Stimulated activated CD8-positive, alpha-beta memory T cell treated with anti-CD3 and anti-CD28 coated beads, Interleukin-12 subunit alpha, Interleukin-12 subunit beta, amount 100 ng/mL, for 24 hours (primary cell): Measurements from ENCODE around the gene SWSAP1.
"Not testable (repeated sequence)": the region's sequence is repeated elsewhere in the genome, so short reads cannot be mapped to it uniquely, and the experiment has no call there.

ENCODE experiments used
- DNase-seq: peaks from one replicate; pipeline ENCODE4 v3.0.0-alpha.2; 2020; ENCODE audit errors: extremely low read depth

Gene SWSAP1

GRCh38 chr19:11374433-11375142 is at the start of gene SWSAP1:
TSS of gene SWSAP1 (plus strand) at chr19:11374666. CDS start at chr19:11374681, 15 bp downstream.
- DNase-seq: peak; percentile 92

GRCh38 chr19:11324748-11325389 is 49.6 kb upstream of the SWSAP1 start:
- no peak for DNase-seq

- DNase-seq: no peak
These were observed 48.9 kb upstream of the SWSAP1 start for GRCh38 chr19:11325544-11325943.

- no peak for DNase-seq
These were observed 44.3 kb upstream of the SWSAP1 start for GRCh38 chr19:11330127-11330526.

- no peak for DNase-seq
These were observed 43.0 kb upstream of the SWSAP1 start for GRCh38 chr19:11331502-11331901.

- DNase-seq: no peak
These were observed 41.6 kb upstream of the SWSAP1 start for GRCh38 chr19:11332822-11333221.

GRCh38 chr19:11333838-11334237 is 40.6 kb upstream of the SWSAP1 start:
- DNase-seq: not testable (repeated sequence)

GRCh38 chr19:11335449-11336146 is 38.9 kb upstream of the SWSAP1 start:
- DNase-seq: no peak

GRCh38 chr19:11337080-11337479 is 37.4 kb upstream of the SWSAP1 start:
- DNase-seq: no peak

GRCh38 chr19:11338121-11338520 is 36.3 kb upstream of the SWSAP1 start:
- no peak for DNase-seq

- DNase-seq: no peak
These were observed 35.8 kb upstream of the SWSAP1 start for GRCh38 chr19:11338569-11339253.

- peak; percentile 63 for DNase-seq
These were observed 35.0 kb upstream of the SWSAP1 start, which contains the start of gene RAB3D for GRCh38 chr19:11339254-11340098. TSS of gene RAB3D (minus strand) at chr19:11339657. CDS start at chr19:11337399, 2,258 bp downstream.

GRCh38 chr19:11340099-11340467 is 34.4 kb upstream of the SWSAP1 start:
- DNase-seq: not testable (repeated sequence)

GRCh38 chr19:11342429-11342828 is 32.0 kb upstream of the SWSAP1 start:
- DNase-seq: no peak

GRCh38 chr19:11345122-11345803 is 29.2 kb upstream of the SWSAP1 start:
- DNase-seq: no peak

- DNase-seq: peak; percentile 98
These were observed 28.1 kb upstream of the SWSAP1 start, which contains the start of the genes CCDC159 and TMEM205 for GRCh38 chr19:11346104-11346940. TSS of gene CCDC159 (plus strand) at chr19:11346519. CDS start at chr19:11346607, 88 bp downstream. TSS of gene TMEM205 (minus strand) at chr19:11346268. CDS start at chr19:11345619, 649 bp downstream.

GRCh38 chr19:11347546-11348039 is 26.9 kb upstream of the SWSAP1 start:
- no peak for DNase-seq

- no peak for DNase-seq
These were observed 25.3 kb upstream of the SWSAP1 start for GRCh38 chr19:11349171-11349570.

GRCh38 chr19:11354102-11354501 is 20.4 kb upstream of the SWSAP1 start:
- not testable (repeated sequence) for DNase-seq
